DMS153 treated with DMSO at 0.1 percent for 48 hours (cell line): Measurements from ENCODE around the gene UMAD1.

ENCODE experiments used
- DNase-seq: peaks from one replicate; lab custom pipeline; 2025; ENCODE audit not compliant: unreplicated experiment; lab: John Stamatoyannopoulos, UW

The UMAD1 gene

DNA sequence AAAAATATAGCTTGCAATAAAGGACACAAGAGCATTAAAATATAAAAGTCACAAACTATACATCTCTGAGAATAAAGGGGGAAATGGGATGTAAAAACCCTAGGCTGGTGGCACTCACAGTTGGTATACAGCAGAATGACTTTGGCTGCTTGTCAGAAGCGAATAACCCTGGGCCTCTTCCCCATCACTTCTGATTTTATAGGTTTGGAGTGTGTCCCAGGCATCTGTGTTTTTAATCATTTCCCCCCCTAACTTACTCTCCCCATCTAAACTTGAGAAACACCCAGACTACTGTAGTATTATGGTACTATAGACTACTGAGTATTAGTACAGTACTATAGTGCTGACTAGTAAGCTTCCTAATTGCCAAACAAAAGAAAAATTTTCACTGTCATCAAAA lies 79.6 kb downstream of the UMAD1 start:
- peak; percentile 73 for DNase-seq

DNA sequence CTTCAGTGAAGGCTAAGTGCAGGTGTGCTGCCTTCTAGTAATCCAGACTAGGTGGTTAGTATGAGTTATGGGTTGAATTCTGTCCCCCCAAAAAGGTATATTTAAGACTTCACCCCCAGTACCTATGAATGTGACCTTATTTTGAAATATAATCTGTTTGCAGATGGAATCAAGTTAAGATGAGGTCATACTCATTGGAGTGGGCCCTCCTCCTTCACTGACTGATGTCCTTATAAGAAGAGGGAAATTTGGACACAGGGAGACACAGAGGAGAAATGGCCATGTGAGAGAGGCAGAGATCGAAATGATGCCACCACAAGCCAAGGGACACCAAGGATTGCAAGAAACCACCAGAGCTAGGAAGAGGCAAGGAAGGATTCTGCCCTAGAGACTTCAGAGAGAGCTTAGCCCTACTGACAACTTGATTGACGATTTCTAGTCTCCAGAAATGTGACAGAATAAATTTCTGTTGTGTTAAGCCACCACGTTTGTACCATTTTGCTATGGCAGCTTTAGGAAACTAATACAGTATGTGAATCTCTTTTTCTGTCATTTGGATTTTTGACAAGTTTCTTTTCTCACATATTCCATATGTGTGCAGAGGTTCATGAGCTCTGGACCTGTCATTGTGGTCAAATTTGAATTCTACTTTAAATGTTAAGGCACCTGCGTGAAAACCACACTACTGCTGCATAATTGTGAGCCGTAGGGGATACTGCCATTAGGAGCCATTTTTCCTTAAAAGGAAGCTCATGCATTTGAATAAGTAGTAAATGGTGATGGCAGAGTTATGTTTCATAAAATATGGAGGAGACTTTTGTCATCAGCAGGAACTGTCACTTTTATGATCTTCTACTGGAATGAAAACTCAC lies 80.4 kb downstream of the UMAD1 start:
- DNase-seq, result no peak

DNA sequence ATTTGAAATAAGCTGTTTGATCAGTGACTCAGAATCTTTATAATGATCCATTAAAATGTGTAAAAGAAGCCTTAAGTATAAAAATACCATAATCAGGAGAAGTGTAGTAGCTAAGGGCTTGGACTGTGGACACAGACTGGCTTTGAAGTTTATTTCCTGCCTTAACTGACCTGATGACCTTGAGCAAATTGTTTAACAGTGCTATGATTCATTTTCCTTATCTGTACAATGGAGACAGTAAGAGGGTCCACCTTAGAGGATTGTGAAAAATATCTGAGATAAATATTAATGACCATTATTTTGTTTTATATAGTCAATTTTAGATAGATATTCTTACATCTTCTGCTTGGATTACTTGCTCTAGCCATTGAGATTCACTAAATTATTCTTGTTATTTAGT lies 91.2 kb downstream of the UMAD1 start:
- DNase-seq, result no peak

DNA sequence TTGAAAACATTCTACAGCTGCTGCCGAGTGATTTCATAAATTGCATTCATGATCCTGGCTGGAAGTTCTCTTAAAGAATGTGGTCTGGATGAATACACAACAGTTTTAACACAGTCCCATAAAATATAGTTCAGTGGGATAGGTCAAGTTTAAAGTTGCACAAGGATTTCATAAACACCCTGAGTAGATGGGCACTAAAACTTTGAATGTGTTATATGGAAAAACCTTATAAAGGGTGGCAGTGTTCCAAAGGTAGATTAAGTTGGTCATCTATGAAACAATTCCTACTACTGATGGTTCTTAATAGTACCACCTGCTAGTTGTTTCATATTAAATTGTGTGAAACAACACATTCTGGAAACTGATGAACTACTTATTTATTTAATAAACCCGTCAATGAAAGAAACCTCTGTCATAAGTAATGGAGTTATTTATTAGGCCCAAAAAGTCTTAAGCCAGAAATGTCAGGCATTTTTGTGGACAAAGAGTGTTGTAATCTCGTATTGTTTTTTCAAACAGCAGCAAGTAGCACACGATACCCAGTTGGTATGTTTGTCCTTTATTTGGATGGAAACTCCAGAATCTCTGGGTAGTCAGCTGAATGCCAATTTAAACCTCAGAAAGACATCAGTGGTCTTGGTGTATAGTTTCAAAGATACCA lies 92.2 kb downstream of the UMAD1 start:
- no peak for DNase-seq

DNA sequence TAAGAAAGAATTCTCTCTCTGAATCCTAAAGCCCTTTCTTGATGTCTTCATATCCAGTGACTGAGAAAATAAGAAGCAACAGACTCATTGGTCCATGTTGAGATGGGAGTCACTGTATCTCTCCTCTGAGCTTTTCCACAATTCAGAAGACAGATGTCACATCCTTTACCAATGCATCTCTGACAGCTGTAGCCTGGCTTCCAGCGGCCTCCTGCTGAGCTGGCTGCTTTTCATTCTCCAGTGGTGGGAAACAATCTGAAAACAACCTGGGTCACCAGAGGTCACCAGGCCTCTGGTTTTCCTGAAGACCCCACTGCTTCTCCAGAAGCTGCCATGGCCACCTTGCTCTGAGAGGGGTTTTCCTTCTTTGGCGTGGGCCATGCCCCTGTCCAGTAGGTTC lies 96.1 kb downstream of the UMAD1 start:
- DNase-seq, result no peak

DNA sequence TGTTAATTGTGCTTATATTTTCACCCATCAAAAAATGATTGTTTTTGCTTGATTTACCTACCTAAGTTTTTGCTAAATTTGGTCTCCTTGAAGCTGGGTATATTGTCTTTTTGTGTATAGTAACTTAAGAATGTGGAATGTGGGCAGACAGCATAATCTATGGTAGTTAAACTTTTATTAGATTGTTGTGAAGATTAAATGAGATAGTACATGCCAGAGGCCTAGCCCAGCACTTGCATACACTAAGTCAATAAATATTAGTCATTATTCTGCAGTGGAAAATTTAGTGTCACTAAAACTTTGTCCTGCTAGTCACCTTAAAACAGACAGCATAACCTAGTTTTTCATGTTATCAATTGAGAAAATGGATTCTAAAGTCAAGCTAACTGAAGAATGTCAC lies 97.1 kb downstream of the UMAD1 start:
- no peak for DNase-seq

DNA sequence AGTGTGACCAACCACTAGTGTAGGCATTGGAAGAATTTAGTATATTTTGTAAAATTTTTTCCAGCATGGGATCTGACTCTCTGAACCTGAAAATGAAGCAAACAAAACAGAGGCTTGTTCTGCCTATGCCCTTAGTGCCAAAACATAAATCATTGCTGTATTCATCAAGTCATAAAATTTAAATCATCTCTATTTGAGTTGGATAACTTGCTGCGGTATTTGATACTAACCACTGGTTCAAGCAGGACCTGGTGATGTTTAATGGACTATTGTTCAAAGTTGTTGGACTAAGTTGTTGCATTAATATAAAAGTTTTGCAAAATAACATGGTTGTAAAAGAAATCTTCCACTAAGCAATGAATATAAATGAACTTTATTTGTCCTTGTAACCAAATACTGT lies 97.6 kb downstream of the UMAD1 start:
- no peak for DNase-seq

DNA sequence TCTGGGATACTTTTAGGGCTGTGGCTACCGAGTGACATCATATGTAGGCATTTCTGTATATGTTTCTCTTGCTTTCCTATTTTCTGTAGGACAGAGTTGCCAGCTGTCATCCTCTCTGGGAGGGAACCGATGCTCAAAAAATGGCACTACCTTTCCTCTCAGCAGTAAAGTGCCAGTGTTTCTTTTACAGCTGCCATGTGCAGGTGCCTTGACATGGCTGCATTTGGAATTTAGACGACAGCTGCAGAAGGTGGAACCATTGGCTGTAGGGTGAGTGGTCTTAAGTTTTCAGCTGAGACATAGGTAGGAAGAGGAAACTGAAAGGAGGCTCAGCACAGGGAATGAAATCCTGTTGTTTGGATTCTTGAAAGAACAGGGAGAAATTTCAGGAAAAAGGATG lies 98.1 kb downstream of the UMAD1 start:
- DNase-seq, result no peak

DNA sequence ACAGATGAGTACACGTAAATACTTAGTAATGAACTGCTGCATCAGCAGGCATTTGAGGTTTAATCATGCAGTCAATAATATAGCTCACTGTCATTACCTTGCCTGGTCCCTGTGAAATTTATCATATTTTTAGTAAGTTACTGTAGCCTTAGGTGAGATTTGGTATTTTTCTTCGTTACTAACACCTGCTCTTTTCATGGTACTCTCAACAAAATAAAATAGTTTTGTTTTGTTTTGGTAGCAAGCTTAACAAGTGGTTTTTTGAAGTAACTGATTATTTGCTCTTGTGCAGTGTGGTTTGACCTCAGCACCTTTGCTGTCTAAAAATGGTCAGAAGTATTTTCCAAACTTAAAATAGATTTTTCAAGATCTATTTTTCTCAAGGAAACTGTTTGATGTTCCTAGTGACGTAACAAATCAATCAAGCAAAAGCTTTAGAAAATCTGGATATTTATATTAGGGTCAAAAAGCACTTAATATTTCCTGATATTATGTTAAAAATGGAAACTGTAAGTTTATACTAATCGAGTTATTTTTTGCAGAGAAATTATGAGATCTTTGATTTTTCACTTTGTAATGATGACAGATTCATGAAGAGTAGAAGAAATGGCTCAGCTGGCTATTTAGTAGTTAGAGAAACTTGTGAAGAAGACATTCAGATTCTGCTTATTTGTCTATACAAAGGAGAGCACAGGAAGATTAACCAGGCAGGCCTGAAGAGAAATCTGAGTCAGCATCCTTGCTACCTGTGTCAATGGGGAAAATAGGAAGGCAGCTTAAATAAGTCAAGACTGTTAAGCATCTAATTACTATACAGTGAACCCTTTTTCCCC lies 98.9 kb downstream of the UMAD1 start:
- no peak for DNase-seq

DNA sequence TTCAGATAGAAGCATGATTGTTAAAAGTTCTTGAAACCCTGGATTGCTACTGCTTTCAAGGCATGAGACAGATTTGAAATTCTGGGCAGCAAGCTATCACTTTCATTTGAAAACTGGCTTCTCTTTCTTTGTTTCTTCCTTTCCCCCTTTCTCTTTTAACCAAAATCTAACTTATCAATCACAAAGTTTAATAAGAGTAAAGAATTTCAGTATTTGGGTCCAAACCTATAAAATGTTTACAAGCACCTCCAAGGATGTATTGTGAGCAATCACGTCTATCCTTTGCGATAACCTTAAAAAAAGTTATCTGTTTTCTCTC lies 99.4 kb downstream of the UMAD1 start:
- no peak for DNase-seq

DNA sequence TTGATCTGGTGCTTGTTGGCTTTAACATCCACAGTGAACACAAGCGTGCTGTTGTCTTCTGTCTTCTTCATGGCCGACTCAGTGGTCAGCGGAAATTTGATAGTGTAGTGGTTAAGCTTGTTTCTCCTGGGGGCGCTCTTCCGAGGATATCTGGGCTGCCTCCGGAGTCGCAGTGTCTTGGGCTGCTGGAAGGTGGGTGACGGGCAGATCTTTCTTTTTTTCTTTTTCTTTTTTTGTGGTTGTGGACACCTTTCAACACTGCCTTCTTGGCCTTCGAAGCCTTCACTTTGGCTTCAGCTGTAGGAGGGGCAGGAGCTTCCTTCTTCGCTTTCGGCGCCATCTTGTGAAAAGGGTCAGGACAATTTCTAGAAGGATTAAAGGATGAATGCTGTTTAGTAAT lies 101.7 kb downstream of the UMAD1 start:
- no peak for DNase-seq

DNA sequence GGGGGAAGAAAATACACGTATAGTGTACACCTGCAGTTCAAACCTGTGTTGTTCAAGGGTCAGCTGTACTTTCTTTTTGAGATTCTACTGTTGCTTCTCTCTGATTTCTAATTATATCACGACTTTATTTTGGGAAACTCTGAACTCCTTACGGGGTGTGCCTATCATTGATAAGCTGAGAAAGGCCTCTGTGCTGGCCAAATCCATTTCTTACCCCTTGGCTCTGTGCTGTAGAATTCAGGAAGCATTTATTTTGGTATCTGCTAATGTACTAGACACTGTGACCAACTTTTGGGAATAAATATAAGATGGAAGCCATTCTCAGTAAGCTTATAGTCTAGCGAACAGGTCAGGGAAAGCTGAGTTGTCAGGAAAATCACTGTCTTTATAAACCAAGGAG lies 104.7 kb downstream of the UMAD1 start:
- DNase-seq, result no peak

DNA sequence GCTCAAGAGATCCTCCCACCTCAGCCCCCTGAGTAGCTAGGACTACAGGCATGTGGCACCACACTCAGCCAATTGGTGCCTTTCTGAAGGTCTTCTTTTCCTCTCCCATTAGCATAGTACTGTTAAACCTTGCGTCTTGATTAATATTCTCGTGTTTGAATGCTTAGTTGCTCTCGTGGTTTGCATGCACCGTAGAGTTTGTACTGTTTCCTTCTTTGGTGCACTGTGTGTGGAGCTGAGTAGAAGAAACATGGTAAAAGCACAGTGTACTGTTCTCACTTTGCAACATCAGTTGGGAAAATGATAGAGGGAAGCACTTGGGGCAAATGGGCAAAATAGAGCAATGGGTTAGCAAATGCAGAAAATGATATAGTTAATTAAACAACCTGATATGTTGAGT lies 105.4 kb downstream of the UMAD1 start:
- no peak for DNase-seq

DNA sequence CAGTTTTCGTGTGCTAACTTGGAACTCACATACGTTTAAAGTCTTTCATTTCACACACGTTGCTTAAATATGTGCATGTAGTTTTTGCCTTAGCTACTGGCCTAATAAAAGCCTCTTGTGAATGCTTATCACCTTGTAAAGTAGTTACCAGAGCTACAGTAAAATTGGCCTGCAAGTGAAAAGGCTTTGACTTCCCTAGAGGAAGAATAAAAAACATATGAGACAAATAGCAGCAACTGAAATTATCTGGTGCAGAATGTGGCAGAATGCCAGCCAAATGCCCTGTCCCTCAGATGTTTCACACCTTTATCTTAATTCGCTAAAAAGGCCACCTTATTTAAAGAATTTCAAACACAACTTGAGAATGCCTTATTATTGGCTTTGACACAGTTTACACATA lies 105.9 kb downstream of the UMAD1 start:
- peak; percentile 62 for DNase-seq

DNA sequence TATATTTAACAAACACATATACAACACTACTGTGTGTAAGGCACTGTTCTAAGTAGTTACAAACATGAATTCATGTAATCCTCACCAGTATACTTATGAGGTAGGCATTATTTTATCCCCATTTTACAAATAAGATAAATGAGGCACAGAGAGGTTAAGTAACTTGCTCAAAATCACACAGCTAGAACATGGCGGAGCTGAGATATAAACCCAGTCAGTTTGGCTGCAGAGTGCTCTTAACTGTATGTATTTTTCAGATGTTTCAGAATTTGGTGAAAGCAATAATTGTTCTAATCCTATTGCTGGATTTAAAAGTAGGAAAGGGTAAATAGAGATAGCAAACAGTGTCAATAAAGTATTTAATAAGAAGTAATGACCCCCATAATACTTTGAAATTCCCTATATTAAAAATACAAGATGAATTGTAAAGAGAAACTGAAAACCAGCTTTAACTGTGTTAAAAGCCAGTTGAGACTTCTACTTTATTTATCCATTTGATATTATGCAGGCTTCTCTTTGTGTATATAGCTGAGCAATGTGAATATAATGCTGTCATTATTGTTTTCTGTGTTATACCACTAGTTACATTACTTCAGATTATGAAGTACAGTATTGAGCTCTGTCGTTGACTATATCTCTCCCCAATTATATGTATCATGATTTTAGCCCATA lies 110.2 kb downstream of the UMAD1 start:
- no peak for DNase-seq

DNA sequence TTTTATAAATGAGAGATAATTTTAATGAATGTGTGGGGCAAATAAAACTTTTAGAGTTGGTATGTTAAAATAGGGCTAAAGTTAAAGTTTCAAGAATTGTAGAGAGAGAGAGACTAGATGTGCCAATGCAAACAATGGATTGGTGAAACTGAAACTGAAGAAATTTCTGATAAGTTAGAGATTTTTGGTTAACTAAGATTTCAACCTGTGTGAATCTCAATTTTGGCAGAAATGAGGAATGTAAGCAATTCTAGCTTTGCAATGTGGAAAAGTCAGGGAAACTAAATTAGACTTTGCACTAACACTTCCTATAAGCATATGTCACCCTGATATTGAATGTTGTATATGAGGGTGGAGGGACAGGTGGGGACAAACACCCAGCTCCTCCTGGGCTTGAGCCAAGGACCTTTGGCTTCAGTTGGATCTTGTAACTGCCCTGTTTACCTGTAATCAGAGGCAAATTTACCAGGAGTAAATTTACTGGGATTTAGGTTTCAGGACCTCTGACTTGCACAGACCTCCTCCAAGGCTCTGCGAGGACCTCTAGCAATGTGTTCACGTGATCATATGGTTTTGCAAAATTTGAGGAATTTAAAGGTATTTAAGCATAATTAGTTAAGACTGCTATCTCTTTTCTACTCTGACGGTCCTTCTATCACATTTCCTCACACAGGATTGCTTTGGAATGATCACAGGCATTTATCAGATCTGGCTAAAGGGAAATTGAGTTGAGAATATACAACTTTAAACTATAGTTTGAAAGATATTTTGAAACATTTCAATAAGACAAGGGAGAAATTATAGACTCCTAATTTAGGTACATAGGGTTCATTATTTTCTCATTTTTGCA lies 110.9 kb downstream of the UMAD1 start:
- DNase-seq, result no peak

DNA sequence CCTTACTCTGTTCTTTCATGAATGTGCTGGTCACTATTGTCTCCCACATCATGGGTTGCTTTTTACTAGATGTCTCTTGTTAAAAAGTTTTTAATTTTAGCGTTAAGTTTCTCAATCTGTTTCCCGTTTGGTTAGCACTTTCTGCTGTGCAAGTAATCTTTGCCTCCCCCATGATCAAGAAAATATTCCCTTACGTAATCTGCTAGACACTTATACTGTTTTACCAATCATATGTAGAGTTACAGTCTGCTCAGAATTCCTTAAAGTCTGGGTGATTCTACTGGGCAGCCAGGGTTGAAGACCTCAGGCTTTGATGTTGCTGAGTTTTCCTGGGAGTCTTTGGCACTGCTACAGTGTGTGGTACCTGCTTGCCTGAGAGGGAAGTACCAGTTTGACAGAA lies 116.0 kb downstream of the UMAD1 start:
- no peak for DNase-seq

DNA sequence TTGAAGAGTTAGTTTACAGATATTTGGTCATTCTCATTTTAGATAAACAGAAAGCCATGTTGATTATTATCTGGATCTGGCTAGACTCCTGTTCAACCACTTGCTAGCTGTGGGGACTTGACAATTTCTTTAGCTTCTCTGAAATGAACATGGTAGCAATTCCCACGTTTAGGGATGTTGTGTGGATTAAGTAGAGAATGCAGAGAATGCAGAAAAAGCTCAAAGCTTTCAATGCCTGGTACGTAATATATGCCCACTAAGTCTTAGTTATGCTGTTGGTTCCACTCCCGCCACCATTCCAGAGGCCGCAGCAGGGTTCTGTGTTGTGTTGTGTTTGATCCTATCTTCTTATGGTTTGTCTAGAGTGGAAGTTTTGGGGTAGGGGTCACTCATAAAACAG lies 117.0 kb downstream of the UMAD1 start:
- DNase-seq, result no peak

DNA sequence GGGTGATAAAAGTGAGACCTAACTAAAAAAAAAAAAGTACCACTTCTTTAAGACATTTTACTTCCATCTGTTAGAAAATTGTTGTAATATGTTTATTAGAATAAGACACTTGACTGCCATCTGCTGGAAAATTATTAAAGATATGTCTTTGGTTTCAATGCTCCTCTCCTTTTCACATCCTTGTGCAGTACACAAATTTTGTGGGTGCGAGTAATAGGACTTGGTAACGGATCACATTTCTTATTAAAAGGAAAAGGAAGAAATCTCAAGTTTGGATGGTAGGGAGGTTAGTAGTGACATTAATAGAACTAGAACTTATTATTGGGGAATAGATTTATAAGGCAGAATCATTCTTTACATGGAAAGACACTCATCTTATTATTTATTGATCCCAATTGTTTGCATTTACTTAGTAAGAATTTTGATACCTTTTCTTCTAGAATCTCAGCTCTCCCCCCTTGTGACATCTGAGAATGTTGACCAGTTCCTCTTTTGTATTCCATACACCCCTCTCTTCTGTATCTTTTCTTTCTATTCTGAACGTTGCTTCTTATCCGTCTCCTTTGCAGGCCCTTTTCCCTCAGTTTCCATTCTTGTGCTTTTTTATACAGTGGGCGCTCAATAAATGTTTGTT lies 120.9 kb downstream of the UMAD1 start:
- peak; percentile 72 for DNase-seq
